ENCODE measurements around the gene ABHD3. TPM values are rescaled to one million over a fixed set of nuclear protein-coding genes. Genes with fewer than 3 reads are reported as not detected.
A peak's percentile ranks its signal among the peaks of the same experiment; 100 is the strongest.

Gene ABHD3
- total and polyA plus RNA-seq, 11 donors: 2.1 to 15.6 (median 4.8) TPM

DNA sequence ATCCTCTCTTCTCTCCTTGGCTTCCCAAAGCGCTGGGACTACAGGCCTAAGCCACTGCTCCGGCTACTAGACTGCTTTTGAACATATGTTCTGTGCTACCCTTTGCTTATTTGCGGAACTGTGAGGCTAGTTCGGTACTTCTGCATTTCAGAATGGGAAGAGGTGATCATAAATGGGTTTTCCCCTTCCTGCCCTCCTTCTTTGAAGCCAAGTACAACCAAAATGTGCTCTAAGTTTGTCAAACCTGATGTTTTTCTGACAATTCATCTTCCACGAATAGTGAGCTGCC is 102.3 kb downstream of the ABHD3 start:
- Histone ChIP-seq H3K27me3 (no peaks in the 10 kb centered on the region), H3K9me3 (no peaks in the 10 kb centered on the region), H3K27ac (peak overlapping the region in 1 of 12 donors; percentile 64), H3K36me3 (no peaks in the 10 kb centered on the region), H3K4me3 (no peak overlapping the region), H3K4me1 (peaks cover 0 to 27% (median 12%) of the 10 kb centered on the region in 12 donors)
- DNase-seq (no peak), ATAC-seq (no peak)
- intact Hi-C loops (cut with DNase I): loop anchor here in 7 of 10 donors (5.0 to 10.0 kb wide), 8 partner anchors 100 to 407 kb away; partner anchors contain the start of genes ABHD3 (in 4 of the 7) and MIB1 (in 2 of the 7)
- 86 to 95% (median 91%) methylated on average over 5 of the region's 5 CpGs for WGBS, 4 donors
- TF ChIP-seq, protein P1, sequence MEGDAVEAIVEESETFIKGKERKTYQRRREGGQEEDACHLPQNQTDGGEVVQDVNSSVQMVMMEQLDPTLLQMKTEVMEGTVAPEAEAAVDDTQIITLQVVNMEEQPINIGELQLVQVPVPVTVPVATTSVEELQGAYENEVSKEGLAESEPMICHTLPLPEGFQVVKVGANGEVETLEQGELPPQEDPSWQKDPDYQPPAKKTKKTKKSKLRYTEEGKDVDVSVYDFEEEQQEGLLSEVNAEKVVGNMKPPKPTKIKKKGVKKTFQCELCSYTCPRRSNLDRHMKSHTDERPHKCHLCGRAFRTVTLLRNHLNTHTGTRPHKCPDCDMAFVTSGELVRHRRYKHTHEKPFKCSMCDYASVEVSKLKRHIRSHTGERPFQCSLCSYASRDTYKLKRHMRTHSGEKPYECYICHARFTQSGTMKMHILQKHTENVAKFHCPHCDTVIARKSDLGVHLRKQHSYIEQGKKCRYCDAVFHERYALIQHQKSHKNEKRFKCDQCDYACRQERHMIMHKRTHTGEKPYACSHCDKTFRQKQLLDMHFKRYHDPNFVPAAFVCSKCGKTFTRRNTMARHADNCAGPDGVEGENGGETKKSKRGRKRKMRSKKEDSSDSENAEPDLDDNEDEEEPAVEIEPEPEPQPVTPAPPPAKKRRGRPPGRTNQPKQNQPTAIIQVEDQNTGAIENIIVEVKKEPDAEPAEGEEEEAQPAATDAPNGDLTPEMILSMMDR (IDR thresholded peaks at IDR 0.05): no peak
- no peak for TF ChIP-seq POLR2A (IDR thresholded peaks at IDR 0.05)

MicroRNAs encoded within 50 kb of the gene (microRNA counts, 767-probe panel; counts per million panel counts)
- microRNA hsa-miR-320c: 0 to 71.6 counts per million in 2 donors

Small RNAs within 50 kb of the gene (microRNA-seq; reads per million reads assigned to microRNA genes)
- 0 to 3.1 (median 1.3) reads per million in 4 donors for gene MIR320C1

Other genes starting within 250 kb of the ABHD3 start
- 10 to 100 TPM in 4 of 9 donors, 1 to 10 TPM in 5; 7.6 to 11.1 (median 9.8) TPM for gene ESCO1, start 104.1 kb downstream of the ABHD3 start, total RNA-seq
- gene ESCO1, start 104.1 kb downstream of the ABHD3 start, polyA plus RNA-seq: 1 to 10 TPM; 7.0 to 7.5 TPM
- gene SNRPD1, start 92.5 kb downstream of the ABHD3 start, total RNA-seq: 10 to 100 TPM in 7 of 9 donors, 1 to 10 TPM in 2; 2.5 to 31.0 (median 20.9) TPM
- gene SNRPD1, start 92.5 kb downstream of the ABHD3 start, polyA plus RNA-seq: 10 to 100 TPM; 10.1 to 17.3 TPM
- 10 to 100 TPM; 15.3 to 33.4 (median 24.0) TPM for gene MIB1, start 36.0 kb upstream of the ABHD3 start, total RNA-seq
- 1 to 10 TPM; 2.5 to 7.2 TPM for gene MIB1, start 36.0 kb upstream of the ABHD3 start, polyA plus RNA-seq

All from heart left ventricle (tissue), 16 donors.